Sigmoid colon (tissue), 3 donors: ENCODE data around the gene GJA9.

Experiments used
- CTCF ChIP-seq, 4 experiments: fragments of 450-650 bp in 3 of 4; fragments of 200-600 bp in 1 of 4; IDR thresholded peaks; one replicate each; pipeline ENCODE4 v1.5.1; 2016 to 2019; ENCODE audit warnings: antibody characterized with exemption in 4 of 4, mild to moderate bottlenecking in 3 of 4, moderate library complexity in 2 of 4
- POLR2A ChIP-seq, 2 donors: fragments of 450-650 bp; IDR thresholded peaks; one replicate each; pipeline ENCODE4 v1.6.1; 2016; ENCODE audit warnings: antibody characterized with exemption in 2 of 2, mild to moderate bottlenecking in 2 of 2, moderate library complexity in 2 of 2

DNA sequence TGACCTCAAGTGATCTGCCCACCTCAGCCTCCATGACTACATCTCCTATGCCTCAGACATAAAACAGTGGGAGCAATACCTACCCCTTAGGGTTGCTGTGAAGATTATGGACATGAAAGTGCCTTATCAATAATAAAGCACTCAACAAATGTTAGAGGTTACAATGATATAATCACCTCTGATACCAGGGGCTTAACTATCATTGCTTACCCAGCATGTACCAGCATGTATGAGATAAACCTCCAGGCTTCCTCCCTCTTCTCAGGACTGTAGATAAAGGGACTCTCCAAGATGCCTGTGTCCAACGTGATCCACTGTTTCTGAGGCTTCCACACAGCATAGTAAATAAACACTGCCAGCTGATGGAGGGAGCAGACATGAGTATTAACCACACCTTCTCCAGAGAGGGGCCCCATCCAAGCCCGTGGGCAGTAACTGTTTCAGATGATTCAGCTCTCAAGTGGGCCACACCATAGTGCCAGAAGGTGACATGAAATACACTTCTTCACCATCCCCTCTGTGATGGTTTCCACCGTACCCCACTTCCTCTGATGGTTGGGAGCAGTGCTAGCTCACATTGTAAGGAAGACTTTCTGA, 34.1 kb upstream of the GJA9 start:
- no peak for TF ChIP-seq CTCF (IDR thresholded peaks at IDR 0.05)
- no peak for TF ChIP-seq POLR2A (IDR thresholded peaks at IDR 0.05)
